Fibroblast of skin of left biceps (primary cell): ENCODE results near the gene ARL8A.

Experiments
- DNase-seq, 2 experiments: peaks; one replicate each; pipeline ENCODE4 v3.0.0-alpha.2; 2013; ENCODE audit warnings: low read depth in 2 of 2

The ARL8A gene

DNA sequence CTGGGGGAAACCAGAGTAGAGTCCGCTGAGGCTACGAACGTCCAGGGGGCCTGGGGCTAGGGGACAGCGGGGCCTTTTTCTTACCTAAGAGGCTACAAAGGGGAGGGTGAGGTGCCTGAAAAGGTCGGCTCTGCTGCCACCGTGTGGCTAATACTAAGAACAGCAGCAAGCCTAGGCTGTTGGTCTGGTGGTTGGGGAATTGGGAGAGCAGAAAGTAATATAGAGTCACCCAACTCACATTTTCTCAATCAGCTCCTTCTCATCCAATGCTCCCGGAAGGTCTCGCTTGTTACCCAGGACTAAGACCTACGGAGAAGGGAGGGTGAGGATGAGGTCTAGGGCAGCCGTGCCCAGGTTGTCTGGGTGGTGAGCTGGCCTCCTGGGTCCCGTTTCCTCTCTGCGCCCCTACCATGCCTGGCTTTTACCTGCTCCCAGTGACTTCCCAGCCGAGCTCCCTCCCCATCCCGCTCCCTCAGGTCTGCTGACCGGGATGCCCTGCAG is 9.3 kb downstream of the ARL8A start:
- no peak for DNase-seq

DNA sequence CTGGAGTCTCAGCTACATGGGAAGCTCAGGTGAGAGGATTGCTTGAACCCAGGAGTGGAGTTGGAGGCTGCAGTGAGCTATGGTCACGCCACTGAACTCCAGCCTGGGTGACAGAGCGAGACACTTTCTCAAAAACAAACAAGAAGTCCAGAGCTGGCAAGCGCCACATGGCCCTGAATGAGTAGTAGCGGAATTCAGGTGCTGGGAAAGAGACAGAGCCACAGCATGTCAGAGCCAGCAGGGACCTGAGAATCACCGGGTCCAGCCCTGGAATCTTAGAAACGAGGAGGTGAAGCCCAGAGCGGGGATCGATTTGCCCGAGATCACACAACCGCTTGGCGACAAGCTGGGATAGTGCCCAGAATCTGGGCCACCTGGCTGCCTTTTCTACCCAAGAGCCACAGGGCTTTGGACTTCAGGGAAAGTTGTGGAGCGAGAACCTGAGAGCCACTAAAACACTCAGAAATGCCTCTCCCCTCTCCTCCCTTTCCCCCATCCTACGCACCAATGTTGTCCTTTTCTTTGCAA is 9.8 kb downstream of the ARL8A start:
- DNase-seq = no peak

DNA sequence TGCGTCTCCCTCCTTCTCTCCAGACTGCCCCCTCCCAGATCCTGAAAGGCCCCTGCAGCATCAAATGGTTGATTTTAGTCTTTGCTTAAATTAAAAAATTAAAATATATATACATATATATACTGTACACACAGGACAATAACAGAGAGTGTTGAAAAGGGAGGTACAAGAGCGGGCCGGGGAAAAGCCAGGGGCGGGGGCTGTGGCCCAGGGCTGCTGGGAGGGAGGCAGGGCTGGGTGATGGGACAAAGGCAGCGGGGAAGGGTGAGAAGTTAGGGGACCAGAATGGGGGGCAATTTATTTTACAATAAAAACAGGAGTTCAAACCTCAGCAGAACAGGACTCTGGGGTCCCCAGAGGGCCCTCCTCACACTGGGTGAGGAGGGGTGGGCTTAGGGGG is 10.5 kb downstream of the ARL8A start:
- DNase-seq = no peak

DNA sequence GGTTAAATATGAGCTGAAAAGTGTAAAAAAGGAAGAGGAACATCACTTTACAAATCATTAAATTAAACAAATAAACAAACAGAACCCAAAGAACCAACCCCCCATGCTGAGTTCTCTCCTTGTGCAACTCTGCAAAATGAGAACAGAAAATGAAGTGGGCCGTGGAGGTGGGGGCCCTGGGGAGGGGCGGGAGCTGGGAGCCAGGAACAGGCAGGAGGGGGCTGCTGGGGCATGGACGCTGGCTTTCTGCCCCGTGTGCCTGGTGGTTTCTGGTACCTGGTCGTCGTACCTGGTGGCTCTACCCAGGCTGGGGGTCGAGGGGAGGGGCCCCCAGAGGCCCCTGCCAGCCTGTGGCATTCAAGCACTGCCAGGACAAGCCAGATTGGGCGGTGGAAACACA is 11.0 kb downstream of the ARL8A start:
- no peak for DNase-seq

DNA sequence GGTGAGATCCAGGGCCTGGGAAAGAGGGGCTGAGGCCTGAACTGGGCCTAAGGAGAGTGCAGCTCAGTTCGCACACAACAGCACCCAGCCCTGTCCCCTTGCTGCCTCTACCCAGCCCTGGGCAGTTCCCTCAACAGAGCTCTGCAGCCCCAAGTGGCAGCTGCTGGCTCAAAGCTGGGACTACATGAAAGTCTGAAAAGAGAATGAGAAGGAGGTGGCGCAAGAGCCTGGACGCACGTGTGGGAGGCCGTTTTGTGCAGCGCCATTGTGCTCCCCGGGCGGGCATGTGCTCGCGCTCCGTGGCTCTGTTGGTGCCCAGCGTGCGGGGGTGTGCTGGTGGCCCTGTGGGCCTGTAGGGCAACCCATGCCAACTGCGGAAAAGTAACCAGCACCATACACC is 11.5 kb downstream of the ARL8A start:
- DNase-seq = no peak

DNA sequence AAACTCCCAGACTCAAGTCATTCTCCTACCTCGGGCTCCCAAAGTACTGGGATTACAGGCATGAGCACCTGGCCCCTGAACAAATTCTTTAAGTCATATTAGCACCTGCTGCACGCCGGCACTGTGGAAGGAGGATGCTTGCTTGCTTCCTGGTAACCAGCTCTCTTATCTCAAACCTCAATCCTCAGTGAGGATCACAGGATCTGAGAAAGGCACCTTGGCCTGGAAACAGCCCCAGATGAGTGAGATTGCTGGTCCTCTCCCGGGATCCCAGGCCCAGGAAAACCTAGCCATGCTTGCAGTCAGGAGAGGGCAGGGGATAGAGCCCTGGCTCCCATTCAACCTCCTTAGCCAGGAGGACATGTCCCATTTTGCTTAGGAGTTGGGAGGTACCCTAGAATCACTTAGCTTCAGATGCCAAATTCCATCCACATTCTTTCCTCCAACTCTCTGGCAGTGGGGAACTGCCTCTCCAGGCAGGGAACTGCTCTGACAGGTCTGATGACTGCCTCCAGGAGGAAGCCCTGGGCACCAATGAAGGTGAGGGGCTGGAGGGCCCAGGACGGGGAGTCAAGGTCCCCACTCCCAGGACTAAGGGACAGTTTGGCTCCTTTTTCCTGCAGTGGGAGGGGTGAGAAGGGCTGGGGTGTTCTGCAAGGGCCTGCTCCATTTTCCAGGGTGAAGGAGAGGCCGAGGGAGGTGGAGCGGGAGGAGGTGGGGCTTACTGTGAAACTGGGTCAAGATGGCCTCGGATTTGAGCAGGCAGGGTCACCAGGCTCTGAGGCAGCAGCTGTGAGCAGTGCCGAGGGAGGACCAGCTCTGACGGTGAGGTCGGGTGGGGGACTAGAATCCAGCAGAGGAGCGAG is 12.3 kb downstream of the ARL8A start:
- DNase-seq = no peak

DNA sequence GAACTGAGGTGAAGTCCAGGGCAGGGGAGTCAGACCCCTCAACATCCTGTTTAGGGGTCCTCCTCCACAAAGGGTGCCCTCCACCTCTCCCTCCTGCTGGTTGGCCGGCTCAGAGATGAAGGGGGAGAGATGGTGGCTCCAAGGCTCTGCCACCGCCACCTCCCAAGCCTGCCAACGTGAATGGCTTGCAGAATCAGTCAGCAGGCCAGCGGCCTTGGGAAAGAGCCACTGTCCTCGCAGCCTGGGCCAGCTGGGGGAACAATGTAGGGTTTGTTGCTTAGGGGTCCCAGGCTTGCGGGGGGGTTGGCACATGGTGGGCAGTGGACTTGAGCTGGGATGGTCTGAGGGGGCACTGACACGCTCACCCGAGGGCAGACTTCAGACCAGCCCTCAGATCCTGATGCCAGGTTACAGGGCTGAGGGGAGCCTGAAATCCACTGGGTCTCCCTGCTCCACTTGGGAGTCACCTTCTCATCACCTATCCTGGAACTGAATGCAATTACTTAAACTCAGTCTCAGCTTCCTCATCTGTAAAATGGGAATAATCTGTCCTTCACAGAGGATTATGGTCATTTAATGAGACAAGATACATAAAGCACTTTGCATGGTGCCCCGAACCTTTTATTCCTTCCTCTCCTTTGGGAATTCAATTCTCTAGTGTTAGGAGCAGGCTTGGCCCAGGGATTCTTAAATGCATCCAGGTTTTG is 13.6 kb downstream of the ARL8A start:
- DNase-seq = no peak

DNA sequence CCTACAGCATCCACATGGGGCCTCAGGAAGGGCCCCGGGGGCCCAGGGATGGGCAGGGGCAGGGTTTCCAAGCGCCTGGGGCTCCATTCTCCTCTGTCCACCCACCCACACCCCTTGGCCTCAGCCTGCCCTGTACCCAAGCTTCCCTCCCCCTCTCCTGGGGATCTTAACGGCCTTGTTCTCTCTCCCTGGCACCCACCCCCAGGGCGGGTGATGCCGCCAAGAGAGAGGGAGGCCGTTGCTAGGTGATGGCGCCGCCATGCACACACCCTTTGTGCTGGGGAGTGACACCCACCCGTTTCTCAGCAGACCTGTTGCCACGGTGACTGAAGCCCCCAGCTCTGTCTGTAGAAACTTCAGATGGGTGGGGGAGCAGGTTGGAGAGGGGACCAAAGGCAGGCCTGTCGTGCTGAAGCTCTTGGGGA is 14.2 kb downstream of the ARL8A start:
- DNase-seq = no peak

DNA sequence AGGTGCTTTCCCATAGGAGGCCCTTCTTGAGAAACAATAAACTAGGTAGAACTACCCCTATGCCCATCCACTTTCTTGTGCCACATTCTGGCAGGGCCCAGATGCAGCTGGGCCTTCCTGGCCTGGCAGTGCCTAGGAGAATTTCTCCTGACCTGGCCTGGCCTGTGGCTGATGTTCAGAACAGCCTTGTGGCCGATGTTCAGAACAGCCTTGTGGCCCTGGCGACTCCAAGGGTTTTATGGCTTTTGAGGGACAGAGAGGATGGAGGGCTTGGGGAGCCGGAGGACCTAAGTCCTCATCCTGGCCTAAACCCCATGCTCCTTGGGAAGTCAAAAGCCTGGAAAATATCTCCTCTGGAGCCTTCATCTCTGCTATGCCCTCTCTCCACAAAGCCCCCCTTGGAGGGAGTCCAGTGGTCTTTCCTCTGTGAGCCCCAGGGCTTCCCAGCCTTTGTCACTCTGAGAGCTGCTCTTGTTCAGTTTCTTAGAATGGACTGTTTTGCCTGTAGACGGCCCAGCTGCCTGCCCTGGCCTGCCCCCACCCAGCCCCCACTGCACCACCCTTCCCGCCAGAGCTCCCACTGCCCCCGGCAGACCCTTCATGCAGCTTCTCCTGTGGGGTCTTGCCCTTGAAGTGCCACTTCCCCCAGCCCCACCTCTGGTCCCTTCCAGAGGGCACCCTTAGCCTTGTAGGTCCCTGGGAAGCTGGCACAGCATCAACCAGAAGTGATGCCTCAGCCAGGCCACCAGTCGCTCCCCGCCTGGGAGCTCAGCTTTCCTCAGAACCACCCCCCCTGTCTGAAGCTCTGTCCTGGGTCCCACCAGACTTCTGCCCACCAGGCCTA is 14.9 kb downstream of the ARL8A start:
- DNase-seq = no peak

DNA sequence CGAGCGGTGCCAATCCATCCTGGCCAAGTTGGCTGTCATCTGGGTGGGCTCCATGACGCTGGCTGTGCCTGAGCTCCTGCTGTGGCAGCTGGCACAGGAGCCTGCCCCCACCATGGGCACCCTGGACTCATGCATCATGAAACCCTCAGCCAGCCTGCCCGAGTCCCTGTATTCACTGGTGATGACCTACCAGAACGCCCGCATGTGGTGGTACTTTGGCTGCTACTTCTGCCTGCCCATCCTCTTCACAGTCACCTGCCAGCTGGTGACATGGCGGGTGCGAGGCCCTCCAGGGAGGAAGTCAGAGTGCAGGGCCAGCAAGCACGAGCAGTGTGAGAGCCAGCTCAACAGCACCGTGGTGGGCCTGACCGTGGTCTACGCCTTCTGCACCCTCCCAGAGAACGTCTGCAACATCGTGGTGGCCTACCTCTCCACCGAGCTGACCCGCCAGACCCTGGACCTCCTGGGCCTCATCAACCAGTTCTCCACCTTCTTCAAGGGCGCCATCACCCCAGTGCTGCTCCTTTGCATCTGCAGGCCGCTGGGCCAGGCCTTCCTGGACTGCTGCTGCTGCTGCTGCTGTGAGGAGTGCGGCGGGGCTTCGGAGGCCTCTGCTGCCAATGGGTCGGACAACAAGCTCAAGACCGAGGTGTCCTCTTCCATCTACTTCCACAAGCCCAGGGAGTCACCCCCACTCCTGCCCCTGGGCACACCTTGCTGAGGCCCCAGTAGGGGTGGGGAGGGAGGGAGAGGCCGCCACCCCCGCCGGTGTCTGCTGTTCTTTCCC is 16.5 kb downstream of the ARL8A start:
- DNase-seq = no peak

DNA sequence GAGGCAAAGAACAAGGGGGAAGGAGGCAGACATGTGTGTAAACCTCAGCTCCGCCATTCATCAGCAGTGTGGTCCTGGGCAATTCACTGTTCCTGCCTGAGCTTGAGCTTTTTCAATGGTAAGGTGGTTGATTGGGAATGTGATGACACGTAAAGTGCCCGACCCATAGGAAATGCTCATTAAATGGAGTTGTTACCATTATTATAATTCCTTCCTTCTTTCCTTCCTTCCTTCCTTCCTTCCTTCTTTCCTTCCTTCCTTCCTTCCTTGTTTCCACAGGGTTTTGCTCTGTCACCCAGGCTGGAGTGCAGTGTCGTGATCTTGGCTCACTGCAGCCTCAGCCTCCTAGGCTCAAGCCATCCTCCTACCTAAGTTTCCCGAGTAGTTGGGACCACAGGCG is 17.5 kb downstream of the ARL8A start:
- no peak for DNase-seq

DNA sequence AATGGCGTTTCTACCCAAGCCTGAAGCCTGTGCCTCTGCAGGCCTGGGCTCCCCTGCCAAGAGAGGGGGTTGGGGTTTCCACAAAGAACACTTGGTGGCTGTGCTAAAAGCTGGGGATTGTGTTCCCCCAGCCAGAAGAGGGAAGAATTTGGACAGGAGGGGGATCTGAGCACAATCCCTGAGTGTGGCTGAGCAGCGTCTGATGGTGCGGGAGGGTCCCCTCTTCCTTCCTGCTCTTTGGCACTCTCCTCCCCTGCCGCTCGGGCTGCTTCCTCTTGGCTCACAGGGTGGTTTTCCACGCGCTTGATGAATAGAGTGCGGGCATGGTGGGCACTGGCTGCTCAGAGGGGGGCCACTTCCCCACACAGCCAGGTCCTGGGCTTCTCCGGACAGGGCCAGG is 18.1 kb downstream of the ARL8A start:
- no peak for DNase-seq

DNA sequence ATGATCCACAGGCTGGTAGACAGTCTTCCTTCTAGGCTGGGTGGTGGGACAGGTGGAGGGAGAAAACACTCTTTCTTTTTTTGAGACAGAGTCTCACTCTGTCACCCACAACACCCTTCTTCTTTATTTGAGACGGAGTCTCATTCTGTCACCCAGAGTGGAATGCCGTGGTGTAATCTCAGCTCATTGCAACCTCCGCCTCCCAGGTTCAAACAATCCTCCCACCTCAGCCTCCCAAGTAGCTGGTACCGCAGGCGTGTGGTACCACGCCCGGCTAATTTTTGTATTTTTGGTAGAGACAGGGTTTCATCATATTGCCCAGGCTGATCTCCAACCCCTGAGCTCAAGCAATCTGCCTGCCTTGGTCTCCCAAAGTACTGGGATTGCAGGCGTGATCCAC is 18.9 kb downstream of the ARL8A start:
- DNase-seq = no peak

DNA sequence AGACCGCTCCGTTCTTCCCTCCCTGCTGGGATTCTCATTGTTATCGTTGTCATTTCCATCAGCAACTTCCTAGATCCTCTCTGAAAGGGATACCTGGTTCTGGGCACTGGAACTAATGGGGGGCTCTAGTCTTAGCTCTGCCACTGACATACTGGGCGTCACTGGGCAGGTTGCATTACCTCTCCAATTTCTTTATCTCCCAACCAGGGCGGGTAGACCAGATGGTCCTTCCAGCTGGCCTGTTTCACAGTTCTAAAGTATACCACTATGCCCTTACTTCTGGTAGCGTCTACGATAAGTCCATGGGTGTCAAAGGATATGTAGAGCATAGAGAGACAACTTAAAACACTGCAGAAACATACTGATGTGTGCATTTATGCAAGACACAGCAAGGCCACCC is 20.4 kb downstream of the ARL8A start:
- DNase-seq = no peak

DNA sequence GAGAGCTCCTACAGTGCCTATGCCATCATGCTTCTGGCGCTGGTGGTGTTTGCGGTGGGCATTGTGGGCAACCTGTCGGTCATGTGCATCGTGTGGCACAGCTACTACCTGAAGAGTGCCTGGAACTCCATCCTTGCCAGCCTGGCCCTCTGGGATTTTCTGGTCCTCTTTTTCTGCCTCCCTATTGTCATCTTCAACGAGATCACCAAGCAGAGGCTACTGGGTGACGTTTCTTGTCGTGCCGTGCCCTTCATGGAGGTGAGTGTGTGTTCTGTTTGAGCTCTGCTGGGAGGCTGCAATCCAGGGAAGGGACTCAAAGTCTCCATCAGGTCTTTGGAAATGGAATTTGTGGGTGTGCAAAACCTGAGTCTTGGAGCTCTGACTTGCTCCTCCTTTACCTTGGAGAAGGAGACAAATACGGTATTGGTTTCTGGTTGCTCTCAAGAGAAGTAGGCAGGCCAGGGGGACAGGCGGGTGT is 21.2 kb downstream of the ARL8A start:
- DNase-seq = no peak

DNA sequence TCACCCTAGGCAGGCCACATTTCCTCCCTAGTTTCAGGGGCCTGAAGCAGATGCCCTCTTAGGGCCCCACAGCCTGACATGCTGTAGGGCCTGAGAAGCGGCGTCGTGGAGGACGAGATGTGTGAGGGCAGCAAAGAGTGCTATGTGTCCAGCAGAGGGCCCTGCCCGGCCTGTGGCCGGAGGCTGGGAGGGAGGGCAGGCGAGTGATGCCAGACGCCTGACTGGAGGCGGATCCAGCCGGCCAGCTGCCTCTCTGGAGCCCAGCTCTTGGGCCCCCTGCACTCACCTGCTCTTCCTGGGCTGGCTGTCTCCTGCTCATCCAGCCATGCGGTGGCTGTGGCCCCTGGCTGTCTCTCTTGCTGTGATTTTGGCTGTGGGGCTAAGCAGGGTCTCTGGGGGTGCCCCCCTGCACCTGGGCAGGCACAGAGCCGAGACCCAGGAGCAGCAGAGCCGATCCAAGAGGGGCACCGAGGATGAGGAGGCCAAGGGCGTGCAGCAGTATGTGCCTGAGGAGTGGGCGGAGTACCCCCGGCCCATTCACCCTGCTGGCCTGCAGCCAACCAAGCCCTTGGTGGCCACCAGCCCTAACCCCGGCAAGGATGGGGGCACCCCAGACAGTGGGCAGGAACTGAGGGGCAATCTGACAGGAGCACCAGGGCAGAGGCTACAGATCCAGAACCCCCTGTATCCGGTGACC is 21.8 kb downstream of the ARL8A start, which contains the start of gene GPR37L1:
GPR37L1 (plus strand) TSS at position 279 of the 697 bp plus-strand sequence; CDS start at position 326, 47 bp downstream.
- no peak for DNase-seq

DNA sequence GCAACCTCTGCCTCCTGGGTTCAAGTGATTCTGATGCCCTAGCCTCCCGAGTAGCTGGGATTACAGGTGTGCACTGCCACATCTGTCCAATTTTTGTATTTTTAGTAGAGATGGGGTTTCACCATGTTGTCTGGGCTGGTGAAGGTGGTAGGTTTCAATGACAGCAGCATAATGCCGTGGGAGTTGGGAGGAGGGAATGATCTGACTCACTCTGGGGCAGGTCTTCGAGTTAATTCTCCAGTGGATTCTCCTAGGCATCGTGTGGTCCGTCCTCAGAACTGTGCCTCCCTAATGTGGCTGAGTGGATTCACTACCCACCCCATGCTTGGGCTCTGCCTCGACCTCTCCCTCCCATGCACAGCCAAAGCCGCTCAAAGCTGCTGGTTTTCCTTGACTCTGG is 23.5 kb downstream of the ARL8A start:
- no peak for DNase-seq

DNA sequence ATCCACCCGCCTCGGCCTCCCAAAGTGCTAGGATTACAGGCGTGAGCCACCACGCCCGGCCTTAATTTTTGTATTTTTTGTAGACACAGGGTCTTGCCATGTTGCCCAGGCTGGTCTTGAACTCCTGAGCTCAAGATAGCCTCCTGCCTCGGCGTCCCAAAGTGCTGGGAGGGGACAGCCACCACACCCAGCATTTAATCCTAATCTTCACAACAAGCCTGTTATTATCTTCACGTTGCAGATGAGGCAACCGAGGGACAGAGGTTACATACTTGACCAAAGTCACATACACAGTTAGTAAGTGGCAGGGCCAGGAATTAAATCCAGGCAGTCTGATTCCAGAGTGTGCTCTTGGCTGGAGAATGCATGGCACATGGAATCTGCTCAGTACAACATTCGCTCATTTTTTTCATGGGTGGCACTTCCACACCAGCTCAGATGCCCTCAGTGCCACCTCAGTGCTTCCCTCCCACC is 26.6 kb downstream of the ARL8A start:
- no peak for DNase-seq

DNA sequence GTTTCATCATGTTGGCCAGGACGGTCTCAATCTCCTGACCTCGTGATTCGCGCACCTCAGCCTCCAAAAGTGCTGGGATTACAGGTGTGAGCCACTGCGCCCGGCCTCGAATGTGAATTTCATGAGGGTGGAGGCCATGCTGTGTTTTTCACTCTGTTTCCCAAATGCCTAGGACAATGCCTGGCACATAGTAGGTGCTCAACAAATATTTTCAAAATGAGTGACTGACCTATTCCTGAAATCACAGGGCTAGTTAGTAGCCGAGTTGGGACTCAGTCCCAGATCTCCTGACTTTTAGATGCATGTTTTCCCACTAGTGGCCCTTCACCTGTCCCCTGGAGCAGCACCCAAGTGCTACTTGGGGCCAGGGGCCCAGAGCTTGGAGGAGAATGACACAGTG is 28.2 kb downstream of the ARL8A start:
- no peak for DNase-seq

DNA sequence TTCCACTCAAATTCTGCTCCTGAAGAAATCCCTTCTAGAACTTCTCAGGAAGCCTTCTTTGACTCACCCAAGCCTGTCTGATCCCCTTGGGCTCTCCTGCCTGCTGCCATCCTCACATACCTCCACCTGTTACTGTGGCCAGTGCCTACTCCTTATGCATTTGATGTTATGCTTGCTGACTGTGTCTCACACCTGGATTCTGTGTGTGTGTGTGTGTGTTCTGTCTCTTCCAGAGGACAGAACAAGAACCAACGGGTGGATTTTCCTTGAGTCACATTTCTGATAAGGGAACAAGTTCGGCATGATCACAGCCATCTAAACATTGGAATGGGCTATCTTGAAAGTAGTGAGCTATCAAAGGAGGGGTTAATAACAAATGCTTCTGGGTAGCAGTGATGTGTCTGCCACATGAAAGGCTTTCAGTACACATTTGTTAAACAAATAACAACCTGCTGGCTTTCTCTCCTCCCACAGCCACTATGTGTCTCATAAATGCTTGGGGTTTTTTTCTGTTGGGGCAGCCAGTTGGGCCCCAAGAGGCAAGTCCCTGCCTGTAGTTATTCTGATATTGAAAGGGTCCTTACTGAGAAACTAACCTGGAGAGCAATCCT is 30.7 kb downstream of the ARL8A start:
- no peak for DNase-seq
